Liver (tissue), 3 donors: ENCODE measurements around the gene FILIP1.

Source experiments
- EGR1 ChIP-seq, 2 donors: IDR thresholded peaks; 2 replicates each; pipeline ENCODE4 v1.6.1; 2016 to 2018; ENCODE audit warnings: antibody characterized with exemption in 2 of 2, low read depth in 2 of 2
- GABPA ChIP-seq, 2 donors: IDR thresholded peaks in 1 of 2; conservative IDR thresholded peaks in 1 of 2; 2 replicates each; pipeline ENCODE4 v1.6.1; 2016; ENCODE audit warnings: antibody characterized with exemption in 2 of 2, mild to moderate bottlenecking in 1 of 2, moderate library complexity in 1 of 2
- HNF4G ChIP-seq: IDR thresholded peaks from 2 replicates; pipeline ENCODE4 v1.6.1; 2016; ENCODE audit warnings: antibody characterized with exemption
- SP1 ChIP-seq: IDR thresholded peaks from 2 replicates; pipeline ENCODE4 v1.6.1; 2018; ENCODE audit warnings: antibody characterized with exemption, mild to moderate bottlenecking
- YY1 ChIP-seq: IDR thresholded peaks from 2 replicates; pipeline ENCODE4 v1.6.1; 2016; ENCODE audit warnings: antibody characterized with exemption, mild to moderate bottlenecking
- TF ChIP-seq, protein P1 (sequence below): IDR thresholded peaks from 2 replicates; pipeline ENCODE4 v1.6.1; 2016; ENCODE audit warnings: antibody characterized with exemption
- TF ChIP-seq, protein P2 (sequence below): fragments of 150-350 bp; IDR thresholded peaks from 2 replicates; pipeline ENCODE4 v1.5.1; 2017; ENCODE audit warnings: improper control_type of control experiment, low read depth, low read length; ENCODE audit not compliant: missing input control
- TF ChIP-seq, protein P3 (sequence below): IDR thresholded peaks from 2 replicates; pipeline ENCODE4 v1.6.1; 2016; ENCODE audit warnings: antibody characterized with exemption, mild to moderate bottlenecking
- donor health status: healthy.
- donor health status: healthy.

DNA sequence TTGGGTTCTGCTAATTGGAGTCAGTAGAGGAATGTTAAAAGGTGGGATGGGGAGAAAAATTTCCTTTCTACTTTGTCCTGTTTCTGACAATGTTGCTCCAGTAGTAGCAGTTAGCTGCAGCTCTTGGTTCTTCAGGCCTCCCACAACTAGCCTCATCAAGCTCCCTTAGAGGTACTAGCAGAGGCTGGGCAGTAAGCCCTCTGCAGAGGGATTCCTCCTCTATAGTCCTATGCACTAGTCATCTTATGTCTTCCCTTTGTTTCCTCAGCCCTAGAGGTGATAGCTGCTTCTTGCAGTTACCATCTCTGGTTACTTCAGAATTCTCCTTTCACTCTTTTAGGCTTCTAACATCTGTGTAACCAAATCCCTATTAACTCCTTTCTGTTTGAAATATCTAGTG lies 99.8 kb downstream of the FILIP1 start:
- no peak for TF ChIP-seq GABPA (IDR thresholded peaks at IDR 0.05 in 1 of 2, conservative IDR thresholded peaks at IDR 0.05 in 1 of 2)
- TF ChIP-seq, protein P1, sequence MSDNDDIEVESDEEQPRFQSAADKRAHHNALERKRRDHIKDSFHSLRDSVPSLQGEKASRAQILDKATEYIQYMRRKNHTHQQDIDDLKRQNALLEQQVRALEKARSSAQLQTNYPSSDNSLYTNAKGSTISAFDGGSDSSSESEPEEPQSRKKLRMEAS, result no peak
- TF ChIP-seq EGR1 (IDR thresholded peaks at IDR 0.05; ENCODE audit: low read depth in 2 of 2), result no peak
- TF ChIP-seq, protein P2, sequence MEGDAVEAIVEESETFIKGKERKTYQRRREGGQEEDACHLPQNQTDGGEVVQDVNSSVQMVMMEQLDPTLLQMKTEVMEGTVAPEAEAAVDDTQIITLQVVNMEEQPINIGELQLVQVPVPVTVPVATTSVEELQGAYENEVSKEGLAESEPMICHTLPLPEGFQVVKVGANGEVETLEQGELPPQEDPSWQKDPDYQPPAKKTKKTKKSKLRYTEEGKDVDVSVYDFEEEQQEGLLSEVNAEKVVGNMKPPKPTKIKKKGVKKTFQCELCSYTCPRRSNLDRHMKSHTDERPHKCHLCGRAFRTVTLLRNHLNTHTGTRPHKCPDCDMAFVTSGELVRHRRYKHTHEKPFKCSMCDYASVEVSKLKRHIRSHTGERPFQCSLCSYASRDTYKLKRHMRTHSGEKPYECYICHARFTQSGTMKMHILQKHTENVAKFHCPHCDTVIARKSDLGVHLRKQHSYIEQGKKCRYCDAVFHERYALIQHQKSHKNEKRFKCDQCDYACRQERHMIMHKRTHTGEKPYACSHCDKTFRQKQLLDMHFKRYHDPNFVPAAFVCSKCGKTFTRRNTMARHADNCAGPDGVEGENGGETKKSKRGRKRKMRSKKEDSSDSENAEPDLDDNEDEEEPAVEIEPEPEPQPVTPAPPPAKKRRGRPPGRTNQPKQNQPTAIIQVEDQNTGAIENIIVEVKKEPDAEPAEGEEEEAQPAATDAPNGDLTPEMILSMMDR, result no peak
- TF ChIP-seq, protein P3, sequence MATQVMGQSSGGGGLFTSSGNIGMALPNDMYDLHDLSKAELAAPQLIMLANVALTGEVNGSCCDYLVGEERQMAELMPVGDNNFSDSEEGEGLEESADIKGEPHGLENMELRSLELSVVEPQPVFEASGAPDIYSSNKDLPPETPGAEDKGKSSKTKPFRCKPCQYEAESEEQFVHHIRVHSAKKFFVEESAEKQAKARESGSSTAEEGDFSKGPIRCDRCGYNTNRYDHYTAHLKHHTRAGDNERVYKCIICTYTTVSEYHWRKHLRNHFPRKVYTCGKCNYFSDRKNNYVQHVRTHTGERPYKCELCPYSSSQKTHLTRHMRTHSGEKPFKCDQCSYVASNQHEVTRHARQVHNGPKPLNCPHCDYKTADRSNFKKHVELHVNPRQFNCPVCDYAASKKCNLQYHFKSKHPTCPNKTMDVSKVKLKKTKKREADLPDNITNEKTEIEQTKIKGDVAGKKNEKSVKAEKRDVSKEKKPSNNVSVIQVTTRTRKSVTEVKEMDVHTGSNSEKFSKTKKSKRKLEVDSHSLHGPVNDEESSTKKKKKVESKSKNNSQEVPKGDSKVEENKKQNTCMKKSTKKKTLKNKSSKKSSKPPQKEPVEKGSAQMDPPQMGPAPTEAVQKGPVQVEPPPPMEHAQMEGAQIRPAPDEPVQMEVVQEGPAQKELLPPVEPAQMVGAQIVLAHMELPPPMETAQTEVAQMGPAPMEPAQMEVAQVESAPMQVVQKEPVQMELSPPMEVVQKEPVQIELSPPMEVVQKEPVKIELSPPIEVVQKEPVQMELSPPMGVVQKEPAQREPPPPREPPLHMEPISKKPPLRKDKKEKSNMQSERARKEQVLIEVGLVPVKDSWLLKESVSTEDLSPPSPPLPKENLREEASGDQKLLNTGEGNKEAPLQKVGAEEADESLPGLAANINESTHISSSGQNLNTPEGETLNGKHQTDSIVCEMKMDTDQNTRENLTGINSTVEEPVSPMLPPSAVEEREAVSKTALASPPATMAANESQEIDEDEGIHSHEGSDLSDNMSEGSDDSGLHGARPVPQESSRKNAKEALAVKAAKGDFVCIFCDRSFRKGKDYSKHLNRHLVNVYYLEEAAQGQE, result no peak
- TF ChIP-seq SP1, result no peak
- no peak for TF ChIP-seq HNF4G
- no peak for TF ChIP-seq YY1
